SK-N-SH (cell line): ENCODE results near the gene SUPV3L1. TPM values are rescaled to one million over a fixed set of nuclear protein-coding genes. Genes with fewer than 3 reads are reported as not detected.

Source experiments
- CTCF ChIA-PET: fragments of 300-600, 350-600 bp; formaldehyde crosslinking; extraction: SDS; loops from one replicate; lab custom pipeline; 2021; lab: Yijun Ruan, JAX
- POLR2A ChIA-PET: fragments of 350-600 bp; sonication (Branson Sonifier 250); formaldehyde crosslinking; extraction: SDS; loops from one replicate; lab custom pipeline; 2020; ENCODE audit warnings: antibody characterized with exemption, inconsistent platforms; lab: Yijun Ruan, JAX
- DNase-seq: peaks from one replicate; pipeline ENCODE4 v3.0.0; 2012
- H2AFZ ChIP-seq: fragments of 200-600 bp; sonication (generic); 2 replicates; pipeline ENCODE4 v1.8.1; 2016; ENCODE audit warnings: antibody characterized with exemption, mild to moderate bottlenecking, low read depth
- H3F3A ChIP-seq: fragments of 200-600 bp; sonication (generic); replicated peaks from 2 replicates; pipeline ENCODE3; 2016; ENCODE audit warnings: antibody characterized with exemption, mild to moderate bottlenecking; ENCODE audit not compliant: insufficient read depth
- H3K27ac ChIP-seq, 2 experiments: fragments of 200-500 bp in 1 of 2; fragments of 200-600 bp in 1 of 2; sonication (Bioruptor generic) in 1 of 2; sonication (generic), shearing (Covaris generic) in 1 of 2; 2 replicates each; pipeline versions ENCODE4 v1.5.1 to v1.6.1; 2014 to 2016; ENCODE audit warnings: low read depth in 2 of 2, inconsistent platforms in 1 of 2, low read length in 1 of 2, mild to moderate bottlenecking in 1 of 2, mixed read lengths in 1 of 2
- H3K27me3 ChIP-seq: fragments of 200-600 bp; sonication (generic), shearing (Covaris generic); 2 replicates; pipeline ENCODE4 v1.6.1; 2016; ENCODE audit warnings: mixed run types; ENCODE audit not compliant: insufficient read depth
- H3K36me3 ChIP-seq, 2 experiments: fragments of 200-500 bp in 1 of 2; fragments of 200-600 bp in 1 of 2; sonication (Bioruptor generic) in 1 of 2; sonication (generic) in 1 of 2; replicated peaks in 1 of 2; 2 replicates each; pipeline versions ENCODE3 to v1.5.1; 2014 to 2016; ENCODE audit warnings: low read length in 1 of 2, mild to moderate bottlenecking in 1 of 2; ENCODE audit not compliant: insufficient read depth in 2 of 2, control insufficient read depth in 1 of 2
- H3K4me1 ChIP-seq, 2 experiments: fragments of 200-500 bp in 1 of 2; fragments of 200-600 bp in 1 of 2; sonication (Bioruptor generic) in 1 of 2; sonication (generic), shearing (Covaris generic) in 1 of 2; 2 replicates each; pipeline versions ENCODE4 v1.5.1 to v1.6.1; 2014 to 2016; ENCODE audit warnings: low read depth in 1 of 2, low read length in 1 of 2, mixed run types in 1 of 2; ENCODE audit not compliant: insufficient read depth in 2 of 2, control insufficient read depth in 1 of 2
- H3K4me2 ChIP-seq: fragments of 200-600 bp; sonication (generic), shearing (Covaris generic); 2 replicates; pipeline ENCODE4 v1.6.1; 2017; ENCODE audit warnings: mixed run types
- H3K4me3 ChIP-seq, 2 experiments: fragments of 200-500 bp in 1 of 2; fragments of 200-600 bp in 1 of 2; sonication (Bioruptor generic) in 1 of 2; sonication (generic), shearing (Covaris generic) in 1 of 2; 2 replicates each; pipeline versions ENCODE4 v1.5.1 to v1.8.1; 2014 to 2016; ENCODE audit warnings: low read depth in 2 of 2, inconsistent platforms in 1 of 2, low read length in 1 of 2, mild to moderate bottlenecking in 1 of 2, mixed read lengths in 1 of 2, moderate library complexity in 1 of 2
- H3K79me2 ChIP-seq: fragments of 200-600 bp; sonication (generic); 2 replicates; pipeline ENCODE4 v1.8.1; 2017; ENCODE audit warnings: mild to moderate bottlenecking; ENCODE audit not compliant: insufficient read depth
- H3K9ac ChIP-seq: fragments of 200-600 bp; sonication (generic); 2 replicates; pipeline ENCODE4 v1.6.1; 2017; ENCODE audit warnings: mixed run types
- H3K9me2 ChIP-seq: fragments of 200-600 bp; sonication (generic); 2 replicates; pipeline ENCODE4 v1.6.1; 2017; ENCODE audit warnings: mixed run types
- H3K9me3 ChIP-seq: fragments of 200-600 bp; sonication (generic); 2 replicates; pipeline ENCODE4 v1.6.1; 2017; ENCODE audit warnings: mixed run types, mild to moderate bottlenecking, moderate library complexity
- H4K20me1 ChIP-seq: fragments of 200-600 bp; sonication (generic); 2 replicates; pipeline ENCODE4 v1.6.1; 2017; ENCODE audit warnings: mild to moderate bottlenecking, mixed run types; ENCODE audit not compliant: insufficient read depth
- GABPA ChIP-seq: IDR thresholded peaks from 2 replicates; pipeline ENCODE4 v1.4.0; 2012; ENCODE audit warnings: low read depth, mild to moderate bottlenecking
- GATA2 ChIP-seq: sonication (generic); formaldehyde crosslinking; IDR thresholded peaks from 2 replicates; pipeline ENCODE4 v1.5.0; 2020; ENCODE audit warnings: mild to moderate bottlenecking, missing genetic modification reagents
- NFIC ChIP-seq: IDR thresholded peaks from 2 replicates; pipeline ENCODE4 v1.4.0; 2012; ENCODE audit warnings: borderline replicate concordance
- NRF1 ChIP-seq: IDR thresholded peaks from 2 replicates; pipeline ENCODE4 v1.6.1; 2012; ENCODE audit warnings: low read depth, mild to moderate bottlenecking, low read length
- POLR2AphosphoS5 ChIP-seq: IDR thresholded peaks from 2 replicates; pipeline ENCODE4 v1.6.1; 2012; ENCODE audit warnings: low read depth, low read length
- RXRA ChIP-seq: IDR thresholded peaks from 2 replicates; pipeline ENCODE4 v1.4.0; 2012; ENCODE audit warnings: low read depth, mild to moderate bottlenecking, borderline replicate concordance
- TAF1 ChIP-seq: IDR thresholded peaks from 2 replicates; pipeline ENCODE4 v1.6.1; 2012; ENCODE audit warnings: low read depth, mild to moderate bottlenecking, low read length, moderate library complexity, borderline replicate concordance
- TEAD4 ChIP-seq: IDR thresholded peaks from 2 replicates; pipeline ENCODE4 v1.4.0; 2012; ENCODE audit warnings: mild to moderate bottlenecking, borderline replicate concordance; ENCODE audit not compliant: insufficient read depth
- WGBS: methylation state at CpG from one replicate; pipeline ENCODE4 v1.1.6; 2017; ENCODE audit warnings: low lambda C conversion rate; 5-methylcytosine and 5-hydroxymethylcytosine counted together
- polyA plus RNA-seq, 3 experiments: library from polyadenylated mRNA; depleted of rRNA; stranded (reverse); fragments of >200 nt; gene quantifications; 2 replicates each; pipeline ENCODE4 v1.2.3, GENCODE V29; 2012
- TF ChIP-seq, protein P1 (sequence below): IDR thresholded peaks from 2 replicates; pipeline ENCODE4; 2012
- TF ChIP-seq, protein P2 (sequence below): fragments of 150-350 bp; IDR thresholded peaks from 2 replicates; pipeline ENCODE4 v1.6.1; 2017; ENCODE audit warnings: antibody characterized with exemption, low read length, low read depth, borderline replicate concordance
- TF ChIP-seq, protein P3 (sequence below): IDR thresholded peaks from 2 replicates; pipeline ENCODE4 v1.4.0; 2012; ENCODE audit warnings: low read depth, borderline replicate concordance
- TF ChIP-seq, protein P4 (sequence below): fragments of 150-350 bp; IDR thresholded peaks from 2 replicates; pipeline ENCODE4 v1.6.1; 2016; ENCODE audit warnings: mild to moderate bottlenecking, low read depth, low read length
- TF ChIP-seq, protein P5 (sequence below): IDR thresholded peaks from 2 replicates; pipeline ENCODE4 v1.4.0; 2012; ENCODE audit warnings: low read depth
- TF ChIP-seq, protein P6 (sequence below): IDR thresholded peaks from 2 replicates; pipeline ENCODE4 v1.4.0; 2012; ENCODE audit warnings: low read depth, borderline replicate concordance

Gene SUPV3L1
- polyA plus RNA-seq, 1 of the 3 experiments (the other 2 are of a cell fraction) = 19.8 TPM

DNA sequence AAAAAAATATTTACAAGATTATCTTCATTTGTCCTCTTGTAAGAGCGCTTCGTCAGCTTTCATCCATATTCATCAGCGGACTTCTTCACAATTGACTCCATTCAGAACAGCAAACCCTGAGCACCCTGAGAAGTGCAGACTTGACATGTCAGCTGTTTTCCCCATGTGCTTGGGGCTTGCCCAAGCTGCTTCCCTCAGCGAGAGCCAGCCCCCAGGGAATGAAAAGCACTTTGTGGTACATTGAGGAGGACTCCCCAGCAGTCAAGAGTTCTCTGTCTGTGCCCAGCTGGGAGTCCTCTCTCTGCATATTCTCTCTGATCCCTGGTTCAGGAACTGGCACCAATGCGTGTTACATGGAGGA, 62.8 kb downstream of the SUPV3L1 start:
- no peak overlapping the region for H3K4me3 ChIP-seq
- no peaks in the 10 kb centered on the region for H3K27me3 ChIP-seq
- no peaks in the 10 kb centered on the region for H3K9me2 ChIP-seq
- ChIA-PET CTCF (interaction anchor here (0.9 to 2.0 kb wide), 8 partner anchors 9 to 171 kb away, joined by 3 to 12 read pairs (median 3); no protein-coding TSS in a partner anchor), POLR2A (no interaction called here)
- no peaks in the 10 kb centered on the region for H3K4me1 ChIP-seq
- no peak overlapping the region for H3K4me2 ChIP-seq
- H4K20me1 ChIP-seq = no peaks in the 10 kb centered on the region
- DNase-seq = no peak
- TF ChIP-seq, protein P1, sequence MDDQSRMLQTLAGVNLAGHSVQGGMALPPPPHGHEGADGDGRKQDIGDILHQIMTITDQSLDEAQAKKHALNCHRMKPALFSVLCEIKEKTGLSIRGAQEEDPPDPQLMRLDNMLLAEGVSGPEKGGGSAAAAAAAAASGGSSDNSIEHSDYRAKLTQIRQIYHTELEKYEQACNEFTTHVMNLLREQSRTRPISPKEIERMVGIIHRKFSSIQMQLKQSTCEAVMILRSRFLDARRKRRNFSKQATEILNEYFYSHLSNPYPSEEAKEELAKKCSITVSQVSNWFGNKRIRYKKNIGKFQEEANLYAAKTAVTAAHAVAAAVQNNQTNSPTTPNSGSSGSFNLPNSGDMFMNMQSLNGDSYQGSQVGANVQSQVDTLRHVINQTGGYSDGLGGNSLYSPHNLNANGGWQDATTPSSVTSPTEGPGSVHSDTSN = no peak
- no peak for TF ChIP-seq NFIC
- TF ChIP-seq, protein P2, sequence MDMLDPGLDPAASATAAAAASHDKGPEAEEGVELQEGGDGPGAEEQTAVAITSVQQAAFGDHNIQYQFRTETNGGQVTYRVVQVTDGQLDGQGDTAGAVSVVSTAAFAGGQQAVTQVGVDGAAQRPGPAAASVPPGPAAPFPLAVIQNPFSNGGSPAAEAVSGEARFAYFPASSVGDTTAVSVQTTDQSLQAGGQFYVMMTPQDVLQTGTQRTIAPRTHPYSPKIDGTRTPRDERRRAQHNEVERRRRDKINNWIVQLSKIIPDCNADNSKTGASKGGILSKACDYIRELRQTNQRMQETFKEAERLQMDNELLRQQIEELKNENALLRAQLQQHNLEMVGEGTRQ = no peak
- TF ChIP-seq, protein P3, sequence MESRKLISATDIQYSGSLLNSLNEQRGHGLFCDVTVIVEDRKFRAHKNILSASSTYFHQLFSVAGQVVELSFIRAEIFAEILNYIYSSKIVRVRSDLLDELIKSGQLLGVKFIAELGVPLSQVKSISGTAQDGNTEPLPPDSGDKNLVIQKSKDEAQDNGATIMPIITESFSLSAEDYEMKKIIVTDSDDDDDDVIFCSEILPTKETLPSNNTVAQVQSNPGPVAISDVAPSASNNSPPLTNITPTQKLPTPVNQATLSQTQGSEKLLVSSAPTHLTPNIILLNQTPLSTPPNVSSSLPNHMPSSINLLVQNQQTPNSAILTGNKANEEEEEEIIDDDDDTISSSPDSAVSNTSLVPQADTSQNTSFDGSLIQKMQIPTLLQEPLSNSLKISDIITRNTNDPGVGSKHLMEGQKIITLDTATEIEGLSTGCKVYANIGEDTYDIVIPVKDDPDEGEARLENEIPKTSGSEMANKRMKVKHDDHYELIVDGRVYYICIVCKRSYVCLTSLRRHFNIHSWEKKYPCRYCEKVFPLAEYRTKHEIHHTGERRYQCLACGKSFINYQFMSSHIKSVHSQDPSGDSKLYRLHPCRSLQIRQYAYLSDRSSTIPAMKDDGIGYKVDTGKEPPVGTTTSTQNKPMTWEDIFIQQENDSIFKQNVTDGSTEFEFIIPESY = no peak
- TF ChIP-seq NRF1 = no peak
- no peak for TF ChIP-seq RXRA
- TF ChIP-seq, protein P4, sequence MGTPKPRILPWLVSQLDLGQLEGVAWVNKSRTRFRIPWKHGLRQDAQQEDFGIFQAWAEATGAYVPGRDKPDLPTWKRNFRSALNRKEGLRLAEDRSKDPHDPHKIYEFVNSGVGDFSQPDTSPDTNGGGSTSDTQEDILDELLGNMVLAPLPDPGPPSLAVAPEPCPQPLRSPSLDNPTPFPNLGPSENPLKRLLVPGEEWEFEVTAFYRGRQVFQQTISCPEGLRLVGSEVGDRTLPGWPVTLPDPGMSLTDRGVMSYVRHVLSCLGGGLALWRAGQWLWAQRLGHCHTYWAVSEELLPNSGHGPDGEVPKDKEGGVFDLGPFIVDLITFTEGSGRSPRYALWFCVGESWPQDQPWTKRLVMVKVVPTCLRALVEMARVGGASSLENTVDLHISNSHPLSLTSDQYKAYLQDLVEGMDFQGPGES = no peak
- TF ChIP-seq POLR2AphosphoS5 = no peak
- TF ChIP-seq GABPA = no peak
- no peak for TF ChIP-seq TAF1
- no peak for TF ChIP-seq GATA2 (CRISPR knock-in tag)
- 81% methylated on average over 5 of the region's 5 CpGs for WGBS
- no peak overlapping the region for H3K27ac ChIP-seq
- H3K36me3 ChIP-seq = no peaks in the 10 kb centered on the region
- H2AFZ ChIP-seq = no peak overlapping the region
- H3K9ac ChIP-seq = no peak overlapping the region
- no peaks in the 10 kb centered on the region for H3F3A ChIP-seq
- no peaks in the 10 kb centered on the region for H3K9me3 ChIP-seq
- H3K79me2 ChIP-seq = no peaks in the 10 kb centered on the region

DNA sequence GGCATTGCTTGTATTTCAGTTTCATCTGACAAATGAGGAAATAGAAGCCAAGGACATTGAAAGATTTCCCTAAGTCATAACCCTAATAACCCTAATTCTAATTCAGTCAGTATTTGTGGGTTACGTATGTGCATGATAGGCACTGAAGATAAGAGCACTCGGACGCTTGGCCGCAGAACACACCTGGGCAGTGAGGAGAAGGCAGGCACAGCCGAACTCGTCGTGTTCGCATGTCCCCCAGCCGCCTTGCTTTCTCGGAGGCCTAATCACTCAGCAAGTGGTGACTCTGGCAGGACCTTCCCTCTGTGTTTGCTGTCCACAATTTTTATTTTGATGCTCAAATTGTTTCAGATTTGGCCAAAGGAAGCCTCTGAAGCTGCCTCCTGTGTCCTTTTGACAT, 63.8 kb downstream of the SUPV3L1 start:
- Histone ChIP-seq H3K27ac (no peak overlapping the region), H3K9ac (no peak overlapping the region), H3K4me2 (no peak overlapping the region), H3F3A (no peaks in the 10 kb centered on the region), H3K9me3 (no peaks in the 10 kb centered on the region), H3K4me1 (no peaks in the 10 kb centered on the region), H3K9me2 (no peaks in the 10 kb centered on the region), H3K27me3 (no peaks in the 10 kb centered on the region), H2AFZ (no peak overlapping the region), H3K79me2 (no peaks in the 10 kb centered on the region), H4K20me1 (no peaks in the 10 kb centered on the region), H3K36me3 (no peaks in the 10 kb centered on the region), H3K4me3 (no peak overlapping the region)
- 98% methylated on average over 10 of the region's 10 CpGs for WGBS
- TF ChIP-seq, protein P5, sequence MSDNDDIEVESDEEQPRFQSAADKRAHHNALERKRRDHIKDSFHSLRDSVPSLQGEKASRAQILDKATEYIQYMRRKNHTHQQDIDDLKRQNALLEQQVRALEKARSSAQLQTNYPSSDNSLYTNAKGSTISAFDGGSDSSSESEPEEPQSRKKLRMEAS = no peak
- TF ChIP-seq TEAD4 = no peak
- TF ChIP-seq, protein P6, sequence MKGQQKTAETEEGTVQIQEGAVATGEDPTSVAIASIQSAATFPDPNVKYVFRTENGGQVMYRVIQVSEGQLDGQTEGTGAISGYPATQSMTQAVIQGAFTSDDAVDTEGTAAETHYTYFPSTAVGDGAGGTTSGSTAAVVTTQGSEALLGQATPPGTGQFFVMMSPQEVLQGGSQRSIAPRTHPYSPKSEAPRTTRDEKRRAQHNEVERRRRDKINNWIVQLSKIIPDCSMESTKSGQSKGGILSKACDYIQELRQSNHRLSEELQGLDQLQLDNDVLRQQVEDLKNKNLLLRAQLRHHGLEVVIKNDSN = no peak
- CTCF ChIA-PET = interaction anchor here (1.0 to 2.0 kb wide), 4 partner anchors 18 to 149 kb away, joined by 3 to 12 read pairs (median 3); no protein-coding TSS in a partner anchor
- POLR2A ChIA-PET = no interaction called here
- no peak for DNase-seq
